NCI-H2081 treated with DMSO at 0.1 percent for 48 hours (cell line): ENCODE data around the gene PBX2.
"Not testable (repeated sequence)": the region's sequence is repeated elsewhere in the genome, so short reads cannot be mapped to it uniquely, and the experiment has no call there.

Source experiments
- DNase-seq: peaks from one replicate; lab custom pipeline; 2025; lab: John Stamatoyannopoulos, UW

PBX2 gene

GRCh38 chr6:32149092-32149755 lies 40.8 kb downstream of the PBX2 start:
- no peak for DNase-seq

DNA sequence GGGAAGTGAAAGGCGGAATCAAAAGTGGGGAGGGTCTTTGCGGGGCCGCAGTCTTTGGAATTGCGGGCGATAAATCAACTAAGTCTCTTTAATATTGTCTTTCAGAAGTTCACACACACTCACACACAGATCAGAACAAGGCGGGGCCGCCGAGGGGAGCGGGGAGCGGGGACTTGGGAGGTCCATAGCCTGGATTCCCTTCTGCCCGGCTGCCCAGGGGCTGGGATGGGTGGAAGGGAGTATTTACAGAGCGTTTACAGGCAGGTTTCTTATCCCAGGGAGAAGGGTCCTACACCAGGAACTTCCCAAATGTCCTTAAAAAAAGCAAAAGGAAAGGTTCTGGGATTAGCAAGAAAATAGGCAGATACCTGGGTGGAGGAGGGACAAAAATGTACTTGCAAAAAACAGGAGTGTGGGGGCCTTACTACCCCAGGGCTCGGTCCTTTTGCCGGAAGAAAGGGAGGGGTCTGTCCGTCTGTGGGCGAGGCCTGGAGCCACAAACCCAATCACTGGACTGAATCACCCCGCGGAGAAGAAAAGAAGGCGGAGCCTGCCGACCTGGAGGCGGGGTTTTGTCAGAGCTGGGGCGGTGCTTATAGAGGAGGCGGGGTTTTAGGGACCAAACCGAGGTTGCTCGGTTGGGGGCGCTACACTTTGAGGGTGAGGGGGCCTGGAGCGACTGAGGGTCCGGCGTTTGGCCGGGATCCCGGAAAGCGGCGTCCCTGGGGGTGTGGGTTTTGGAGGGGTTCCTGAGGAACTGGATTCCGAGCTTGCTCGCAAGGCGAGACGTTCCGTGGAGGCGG lies 41.5 kb downstream of the PBX2 start:
- DNase-seq: no peak

- no peak for DNase-seq
Measured at GRCh38 chr6:32147401-32148132, 42.4 kb downstream of the PBX2 start.

DNA sequence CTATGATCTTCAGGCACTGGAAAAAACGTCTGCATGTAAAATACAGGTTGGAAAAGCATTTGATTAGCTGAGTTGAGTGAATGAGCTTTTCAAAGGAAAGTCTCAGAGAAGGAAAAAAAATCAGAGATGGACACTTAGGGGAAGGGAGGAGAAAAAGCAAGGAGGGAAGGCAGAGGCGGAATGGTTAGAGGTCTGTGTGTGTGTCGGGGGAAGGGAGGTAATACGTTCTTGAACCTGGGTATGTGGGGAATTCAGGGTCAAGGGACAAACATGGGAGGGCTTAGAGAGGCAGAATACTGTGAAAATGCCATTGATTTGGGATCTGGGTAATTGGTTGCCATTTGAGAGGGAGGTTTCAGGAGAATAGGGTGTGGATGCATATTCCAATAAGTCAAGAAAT lies 43.3 kb downstream of the PBX2 start:
- DNase-seq: no peak

DNA sequence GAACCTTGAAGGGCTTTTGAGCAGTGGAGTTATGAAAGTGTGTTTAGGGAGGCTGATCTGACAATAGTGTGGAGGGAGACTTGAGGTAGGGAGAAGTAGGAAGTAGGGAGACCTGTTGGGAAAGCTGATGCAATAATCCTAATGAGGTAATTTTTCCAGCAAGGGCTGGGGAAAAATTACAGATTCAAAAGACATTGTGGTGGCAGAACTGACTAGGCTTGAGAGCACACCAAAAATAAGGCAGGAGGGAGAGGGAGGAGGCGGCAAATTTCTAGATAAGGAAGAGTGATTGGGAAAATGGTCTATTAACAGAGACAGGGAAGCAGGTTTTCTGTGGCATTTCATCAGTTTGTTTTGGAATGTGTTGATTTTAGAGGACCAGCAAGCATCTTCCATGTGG lies 43.7 kb downstream of the PBX2 start:
- DNase-seq: no peak

DNA sequence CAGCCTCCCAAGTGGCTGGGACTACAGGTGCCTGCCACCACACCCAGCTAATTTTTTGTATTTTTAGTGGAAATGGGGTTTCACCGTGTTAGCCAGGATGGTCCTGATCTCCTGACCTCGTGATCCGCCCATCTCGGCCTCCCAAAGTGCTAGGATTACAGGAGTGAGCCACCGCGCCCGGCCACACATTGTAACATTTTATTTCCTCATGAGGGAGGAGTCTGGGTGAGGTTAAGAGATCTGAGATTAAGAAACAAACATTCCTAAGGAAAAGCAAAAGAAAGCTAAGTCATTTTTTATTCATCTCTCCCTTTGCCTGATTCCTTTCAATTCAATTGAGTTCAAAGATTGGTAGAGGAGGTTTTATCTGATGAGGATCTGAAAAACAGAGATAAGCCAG lies 45.8 kb downstream of the PBX2 start:
- not testable (repeated sequence) for DNase-seq

DNA sequence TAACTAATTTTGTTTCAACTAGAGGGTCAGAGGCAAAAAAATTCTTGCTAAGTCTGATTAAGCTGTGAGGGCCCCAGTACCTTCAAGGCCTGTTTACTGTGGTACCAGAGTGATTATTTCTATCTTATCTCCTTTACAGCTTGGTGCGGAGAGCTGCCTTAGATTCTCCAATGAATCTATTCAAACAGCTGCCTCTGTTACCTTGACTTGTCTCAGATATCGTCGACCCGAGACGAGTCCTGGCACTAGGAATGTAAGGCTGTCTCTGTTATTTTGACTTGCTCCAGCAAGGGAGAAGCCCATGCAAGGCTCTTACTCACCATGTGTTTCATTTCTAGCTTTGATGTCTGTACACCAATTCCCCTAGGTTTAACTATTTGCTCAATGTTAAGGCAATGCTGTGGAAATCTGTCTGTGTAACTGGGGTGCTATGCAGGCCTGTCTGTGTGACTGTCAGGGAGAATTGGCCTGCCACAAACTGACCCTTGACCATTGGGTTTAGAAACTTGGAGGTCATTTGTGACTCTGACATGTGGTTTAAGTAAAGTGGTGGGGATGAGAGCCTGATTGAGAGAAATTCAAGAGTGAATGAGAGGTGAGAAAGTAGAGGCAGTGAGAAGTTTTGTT lies 49.5 kb downstream of the PBX2 start:
- no peak for DNase-seq

DNA sequence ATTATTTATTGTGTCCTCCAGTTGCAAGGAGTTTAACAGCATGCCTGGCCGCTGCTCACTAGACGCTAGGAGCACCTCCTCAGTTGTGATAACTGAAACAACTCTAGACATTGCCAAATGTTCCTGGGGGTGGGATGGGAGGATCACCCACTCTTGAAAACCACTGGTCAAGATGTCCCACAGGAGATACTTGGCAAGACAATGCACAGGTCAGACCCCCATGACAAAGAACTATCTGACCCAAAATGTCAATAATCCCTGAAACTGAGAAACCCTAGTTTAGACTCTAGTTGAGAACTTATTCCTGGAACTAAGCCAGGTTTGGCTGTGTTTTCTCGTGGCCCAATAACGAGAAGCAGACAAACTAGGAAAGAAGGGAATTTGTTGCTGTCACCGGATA lies 50.4 kb downstream of the PBX2 start:
- no peak for DNase-seq

- DNase-seq: no peak
Measured at GRCh38 chr6:32137454-32137853, 52.5 kb downstream of the PBX2 start.
